Astrocyte (in vitro differentiated cells and primary cell): ENCODE results near the gene CAMK1G.

ENCODE experiments used
- CTCF ChIP-seq: IDR thresholded peaks from 2 replicates; pipeline ENCODE4 v1.5.1; 2011; ENCODE audit warnings: low read depth, mild to moderate bottlenecking, inconsistent platforms, low read length, moderate library complexity; ENCODE audit not compliant: insufficient read depth
- EZH2 ChIP-seq: IDR thresholded peaks from 2 replicates; pipeline ENCODE4 v1.6.1; 2012; ENCODE audit warnings: mild to moderate bottlenecking, low read length, inconsistent platforms; ENCODE audit not compliant: insufficient read depth

- TF ChIP-seq CTCF (no peak), EZH2 (no peak)
These were observed 68.7 kb downstream of the CAMK1G start, which contains the start of gene LAMB3 for GRCh38 chr1:209652121-209652735.
